H54 (cell line): ENCODE data around the gene BRD8.

ENCODE experiments used
- DNase-seq: peaks from one replicate; pipeline ENCODE4 v3.0.0; 2011; ENCODE audit warnings: low spot score, mixed read lengths; ENCODE audit not compliant: insufficient read length
- FAIRE-seq: peaks from 3 replicates; lab custom pipeline; 2011; peaks lifted over from hg19 to GRCh38; lab: Jason Lieb, UNC
- POLR2A ChIP-seq: IDR thresholded peaks from 2 replicates; pipeline ENCODE4 v1.6.1; 2011; ENCODE audit warnings: low read depth, mild to moderate bottlenecking, low read length

The BRD8 gene

DNA sequence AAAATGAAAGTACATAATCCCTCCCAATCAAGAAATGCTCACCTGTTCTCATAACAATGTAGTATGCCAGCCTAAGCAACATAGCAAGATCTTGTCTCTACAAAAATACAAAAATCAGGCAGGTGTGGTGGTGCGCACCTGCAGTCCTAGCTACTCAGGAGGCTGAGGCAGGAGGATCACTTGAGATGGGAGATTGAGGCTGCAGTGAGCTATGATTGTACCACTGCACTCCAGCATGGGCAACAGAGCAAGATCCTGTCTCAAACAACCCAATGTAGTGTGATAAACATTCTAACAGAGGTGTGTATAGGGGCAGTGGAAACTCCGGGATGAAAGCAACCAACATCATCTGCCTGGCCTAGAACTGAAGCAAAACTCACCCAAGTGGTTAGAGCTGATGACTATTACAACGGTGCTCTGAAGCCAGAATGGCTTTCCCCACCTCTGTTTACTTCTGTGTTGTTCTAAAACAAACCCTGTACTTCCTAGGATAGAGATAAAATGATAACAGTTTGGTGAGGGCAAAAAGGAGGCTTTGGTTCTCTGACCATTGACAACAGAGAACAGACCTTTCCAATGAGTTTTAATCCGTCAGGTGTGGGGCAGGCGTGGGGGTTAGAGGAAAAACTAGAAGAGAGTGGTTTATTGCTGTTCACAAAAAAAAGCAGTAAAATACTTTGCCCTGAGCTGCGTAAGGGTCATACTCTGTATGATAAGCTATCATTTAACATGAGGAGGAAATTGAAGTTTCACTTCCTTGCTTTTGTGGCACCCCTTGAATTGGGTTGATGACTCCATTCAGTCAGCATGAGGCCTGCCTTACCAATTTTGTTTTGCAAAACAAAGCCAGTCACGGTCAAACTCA is 75.7 kb downstream of the BRD8 start:
- TF ChIP-seq POLR2A: no peak
- FAIRE-seq (no peak), DNase-seq (no peak)

DNA sequence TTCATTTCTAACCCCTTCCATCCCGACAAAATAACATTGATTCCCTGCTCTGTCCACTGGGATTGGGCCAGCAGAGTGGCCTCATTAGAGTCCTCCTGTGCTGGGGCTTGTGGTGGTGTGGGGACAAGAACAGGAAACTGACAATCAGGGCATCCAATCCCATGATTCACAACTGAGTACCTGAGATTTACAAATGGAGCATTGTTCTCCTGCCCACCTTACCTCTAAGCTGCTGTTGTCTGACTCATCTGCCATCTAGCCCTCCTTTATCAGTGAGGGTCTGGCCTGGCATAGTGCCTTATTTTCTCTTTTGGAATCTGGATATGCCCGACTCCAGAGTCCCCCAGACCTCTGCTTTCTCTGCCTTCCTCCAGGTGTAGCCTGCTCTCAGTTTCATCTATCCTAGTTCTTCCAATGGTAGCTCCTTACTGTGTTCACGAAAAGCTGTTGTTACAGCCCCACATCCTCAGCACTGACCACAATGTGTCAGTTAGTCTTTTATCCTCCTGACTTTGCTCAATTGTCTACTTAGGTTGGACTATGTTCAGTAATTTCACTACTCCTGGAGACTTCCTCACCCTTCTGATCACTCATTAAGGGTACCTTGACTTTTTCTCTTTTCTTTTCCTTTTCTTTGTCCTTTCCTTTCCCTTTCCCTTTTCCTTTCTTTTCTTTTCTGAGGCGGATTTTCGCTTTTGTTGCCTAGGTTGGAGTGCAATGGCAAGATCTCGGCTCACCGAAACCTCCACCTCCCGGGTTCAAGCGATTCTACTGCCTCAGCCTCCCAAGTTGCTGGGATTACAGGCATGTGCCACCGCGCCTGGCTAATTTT is 81.2 kb downstream of the BRD8 start:
- no peak for FAIRE-seq
- no peak for DNase-seq

DNA sequence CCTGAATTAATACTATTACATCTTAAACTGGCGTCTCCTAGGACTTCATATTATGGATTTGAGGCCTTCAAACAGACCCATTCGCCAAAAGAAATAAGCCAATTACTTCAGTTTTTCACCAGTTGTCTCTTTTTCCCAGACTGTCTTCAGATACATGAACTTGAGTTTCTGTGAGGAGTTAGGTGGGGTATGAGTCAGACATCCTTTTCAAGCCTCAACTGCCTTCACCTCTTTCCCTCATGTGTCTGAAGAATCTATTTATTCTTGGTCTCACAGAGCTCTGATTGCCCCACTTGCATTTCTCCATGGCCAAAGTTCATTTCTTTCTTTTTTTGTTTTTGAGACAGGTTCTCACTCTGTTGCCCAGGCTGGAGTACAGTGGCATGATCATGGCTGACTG is 82.1 kb downstream of the BRD8 start:
- TF ChIP-seq POLR2A: no peak
- FAIRE-seq (no peak), DNase-seq (no peak)

More for the DNA sequence above, 81.2 kb downstream of the BRD8 start:
- no peak for TF ChIP-seq POLR2A

DNA sequence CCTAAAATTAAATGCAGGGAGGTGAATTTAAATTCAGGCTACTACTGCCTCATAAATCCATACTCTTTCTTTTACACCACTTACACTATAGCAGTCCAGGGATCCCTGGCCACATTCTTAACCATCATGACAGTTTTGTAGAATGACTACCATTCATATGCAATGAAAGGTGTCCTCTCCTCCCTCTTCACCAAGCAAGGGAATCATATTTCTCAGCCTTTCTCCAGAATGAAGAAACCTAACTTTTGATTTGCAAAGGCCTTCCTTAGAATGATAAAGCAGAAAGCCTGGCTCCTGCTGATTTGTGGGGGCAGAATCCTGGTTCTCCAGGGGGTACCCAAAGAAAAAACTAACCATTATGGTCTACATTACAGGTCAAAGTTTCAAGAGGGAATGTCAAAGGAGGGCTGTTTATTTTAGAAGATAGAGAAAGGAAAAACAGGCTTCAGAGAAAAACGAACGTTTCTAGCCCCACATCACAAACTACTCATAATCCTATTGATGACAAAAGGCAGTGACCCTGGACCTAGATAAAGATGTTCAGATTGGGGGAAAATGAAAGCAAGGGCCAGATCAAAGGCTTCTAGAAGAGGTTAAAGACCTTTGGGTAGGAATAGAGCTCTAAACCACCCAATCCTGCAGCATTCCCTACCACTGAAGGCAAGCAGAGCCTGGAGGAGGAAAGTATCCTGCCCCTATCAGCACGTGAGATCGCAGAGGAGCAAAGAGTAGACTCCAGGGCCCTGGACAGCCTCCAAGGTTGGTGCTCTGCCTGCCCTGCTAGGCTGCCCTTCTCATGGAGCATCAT is 83.1 kb downstream of the BRD8 start:
- TF ChIP-seq POLR2A: no peak
- FAIRE-seq: no peak

DNA sequence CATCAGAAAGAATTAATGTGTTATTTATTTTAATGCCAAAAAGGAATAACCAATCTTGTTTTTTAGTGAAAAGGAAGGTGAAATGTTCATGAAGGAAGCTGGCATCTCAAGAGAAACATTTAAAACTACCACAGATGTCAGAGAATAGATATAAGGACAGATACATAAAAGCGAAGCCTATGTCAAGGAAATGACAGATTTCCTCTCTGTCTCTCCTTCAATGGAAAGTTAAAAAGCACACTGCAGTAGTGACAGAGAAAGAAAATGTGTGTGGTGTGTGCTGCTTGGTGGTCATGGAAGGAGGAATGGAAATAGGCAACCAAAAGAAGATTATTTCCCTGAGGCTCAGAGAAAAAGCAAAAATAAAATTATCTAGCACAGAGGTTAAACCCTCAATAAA is 85.4 kb downstream of the BRD8 start:
- no peak for FAIRE-seq
- no peak for TF ChIP-seq POLR2A
- DNase-seq: no peak

More for the DNA sequence above, 83.1 kb downstream of the BRD8 start:
- no peak for DNase-seq

DNA sequence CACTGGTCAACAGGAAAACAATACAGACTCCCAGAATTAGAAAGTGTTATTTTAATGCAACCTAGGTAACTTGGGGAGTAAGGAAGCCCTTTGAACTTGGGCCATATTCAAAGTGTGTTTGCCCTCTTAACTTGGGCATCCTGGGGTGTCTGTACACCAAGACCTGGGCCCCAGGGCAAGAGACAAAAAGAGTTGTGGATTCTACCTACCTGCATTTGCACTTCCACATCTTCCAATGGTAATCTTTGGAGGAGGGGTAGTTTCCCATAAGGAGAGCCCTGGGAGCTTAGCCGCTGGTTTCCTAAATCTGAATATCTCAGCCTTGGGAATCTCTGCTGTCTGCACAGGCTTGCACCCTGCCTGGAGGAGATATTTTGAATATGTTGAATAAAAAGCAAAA is 86.1 kb downstream of the BRD8 start:
- no peak for TF ChIP-seq POLR2A
- FAIRE-seq: no peak
- no peak for DNase-seq

DNA sequence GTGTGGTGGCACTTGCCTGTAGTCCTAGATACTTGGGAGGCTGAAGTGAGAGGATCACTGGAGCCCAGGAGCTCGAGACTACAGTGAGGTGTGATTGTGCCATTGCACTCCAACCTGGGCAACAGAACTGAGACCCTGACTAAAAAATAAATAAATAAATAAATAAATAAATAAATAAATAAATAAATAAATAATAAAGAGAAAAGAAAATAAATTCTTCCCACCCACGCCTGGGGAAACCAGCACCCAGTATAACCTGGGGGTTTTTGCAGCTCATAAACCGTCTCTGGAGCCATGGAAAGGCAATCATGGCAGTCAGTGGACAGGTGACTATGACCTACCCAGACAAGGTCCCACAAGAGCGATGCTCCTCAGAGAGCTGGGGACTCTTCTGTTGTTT is 86.7 kb downstream of the BRD8 start:
- no peak for TF ChIP-seq POLR2A
- no peak for DNase-seq
- FAIRE-seq: no peak
